Measurements from ENCODE around the gene AFG1L. TPM values are rescaled to one million over a fixed set of nuclear protein-coding genes. Genes with fewer than 3 reads are reported as not detected.

The AFG1L gene
- total RNA-seq, 1 donor from 2014 or later: 2.6 TPM

DNA sequence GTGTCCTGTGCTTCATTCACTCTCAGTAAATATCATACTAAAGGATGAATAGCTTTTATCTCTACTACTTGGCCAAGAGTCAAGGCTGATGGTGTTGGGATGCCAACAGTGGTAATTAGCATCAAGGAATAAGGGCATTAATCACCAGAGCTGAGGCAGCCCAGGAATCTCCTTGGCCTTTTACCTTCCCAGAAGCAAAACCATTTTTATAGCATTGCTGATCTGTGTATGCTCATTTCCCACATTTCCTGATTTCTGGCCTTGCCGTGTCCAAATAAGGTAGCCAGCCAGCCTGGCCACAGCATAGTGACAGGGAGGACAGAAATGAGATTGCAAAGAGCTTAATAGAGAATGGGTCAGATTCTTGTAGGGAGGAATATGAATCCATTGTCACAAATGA lies 189.2 kb downstream of the AFG1L start:
- Histone ChIP-seq H3K36me3 (ENCODE audit: control insufficient read depth, insufficient read depth, low read length) (no peaks in the 10 kb centered on the region), H3K4me3 (ENCODE audit: low read depth, low read length) (no peak overlapping the region), H3K27me3 (ENCODE audit: control insufficient read depth, insufficient read depth, low read length) (no peaks in the 10 kb centered on the region)
- FAIRE-seq: no peak
- no peak for DNase-seq (ENCODE audit: low read depth)
- TF ChIP-seq, protein P1, sequence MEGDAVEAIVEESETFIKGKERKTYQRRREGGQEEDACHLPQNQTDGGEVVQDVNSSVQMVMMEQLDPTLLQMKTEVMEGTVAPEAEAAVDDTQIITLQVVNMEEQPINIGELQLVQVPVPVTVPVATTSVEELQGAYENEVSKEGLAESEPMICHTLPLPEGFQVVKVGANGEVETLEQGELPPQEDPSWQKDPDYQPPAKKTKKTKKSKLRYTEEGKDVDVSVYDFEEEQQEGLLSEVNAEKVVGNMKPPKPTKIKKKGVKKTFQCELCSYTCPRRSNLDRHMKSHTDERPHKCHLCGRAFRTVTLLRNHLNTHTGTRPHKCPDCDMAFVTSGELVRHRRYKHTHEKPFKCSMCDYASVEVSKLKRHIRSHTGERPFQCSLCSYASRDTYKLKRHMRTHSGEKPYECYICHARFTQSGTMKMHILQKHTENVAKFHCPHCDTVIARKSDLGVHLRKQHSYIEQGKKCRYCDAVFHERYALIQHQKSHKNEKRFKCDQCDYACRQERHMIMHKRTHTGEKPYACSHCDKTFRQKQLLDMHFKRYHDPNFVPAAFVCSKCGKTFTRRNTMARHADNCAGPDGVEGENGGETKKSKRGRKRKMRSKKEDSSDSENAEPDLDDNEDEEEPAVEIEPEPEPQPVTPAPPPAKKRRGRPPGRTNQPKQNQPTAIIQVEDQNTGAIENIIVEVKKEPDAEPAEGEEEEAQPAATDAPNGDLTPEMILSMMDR (IDR thresholded peaks at IDR 0.05; ENCODE audit: insufficient read depth, low read length, severe bottlenecking): no peak

DNA sequence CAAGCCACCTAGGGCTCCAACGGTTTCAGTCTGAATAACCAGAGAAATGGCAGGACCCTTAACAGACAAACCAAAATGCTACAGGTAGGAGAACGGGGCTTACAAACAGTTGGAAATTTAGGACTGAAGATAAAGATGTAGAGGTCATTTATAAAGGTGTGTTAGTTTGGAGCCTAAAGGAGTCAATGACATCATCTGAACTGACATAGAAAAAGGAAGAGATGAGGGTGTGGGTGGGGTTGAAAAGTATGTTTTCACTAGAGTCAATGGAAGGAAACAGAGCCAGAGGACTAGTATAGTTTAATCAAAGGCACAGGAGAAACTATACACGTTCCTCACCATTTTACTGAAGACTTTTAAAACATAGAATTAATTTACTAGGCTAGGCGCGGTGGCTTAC lies 194.8 kb downstream of the AFG1L start:
- DNase-seq (ENCODE audit: low read depth) (no peak), FAIRE-seq (no peak)
- no peaks in the 10 kb centered on the region for H3K27me3 ChIP-seq (ENCODE audit: control insufficient read depth, insufficient read depth, low read length)
- no peaks in the 10 kb centered on the region for H3K36me3 ChIP-seq (ENCODE audit: control insufficient read depth, insufficient read depth, low read length)
- H3K4me3 ChIP-seq (ENCODE audit: low read depth, low read length): no peak overlapping the region
- TF ChIP-seq, protein P1 (IDR thresholded peaks at IDR 0.05; ENCODE audit: insufficient read depth, low read length, severe bottlenecking): no peak

DNA sequence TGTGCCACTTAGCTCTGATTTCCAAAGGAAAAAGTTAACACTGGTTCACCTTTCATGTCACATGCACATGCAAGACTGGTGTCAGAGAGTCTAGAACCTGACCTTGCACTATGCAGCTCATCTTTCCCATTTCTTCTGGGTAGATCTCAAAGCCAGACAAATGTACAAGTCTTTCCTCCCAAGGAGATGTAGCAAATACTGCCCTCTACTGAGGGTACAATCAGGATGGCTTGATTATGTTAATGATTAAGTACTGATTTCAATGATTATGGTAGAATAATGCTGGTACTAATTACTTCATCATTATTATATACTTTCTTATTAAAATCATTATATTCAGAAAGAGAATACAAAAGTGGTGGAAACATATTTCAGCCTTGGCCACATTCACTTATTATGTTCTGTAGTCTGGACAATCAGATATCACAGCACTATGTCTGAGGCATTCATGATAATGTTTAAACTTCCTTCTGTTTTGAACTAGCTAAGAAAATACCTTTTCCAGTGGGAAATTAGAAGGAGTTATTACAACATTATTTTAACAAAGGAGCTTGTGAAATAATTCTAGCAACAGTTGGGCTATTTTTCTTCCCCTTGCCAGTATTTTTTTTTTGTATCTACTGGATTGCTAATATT lies 197.4 kb downstream of the AFG1L start:
- no peaks in the 10 kb centered on the region for H3K27me3 ChIP-seq (ENCODE audit: control insufficient read depth, insufficient read depth, low read length)
- FAIRE-seq (no peak), DNase-seq (ENCODE audit: low read depth) (peak; percentile 67)
- TF ChIP-seq, protein P1 (IDR thresholded peaks at IDR 0.05; ENCODE audit: insufficient read depth, low read length, severe bottlenecking): peak; percentile 43
- H3K4me3 ChIP-seq (ENCODE audit: low read depth, low read length): no peak overlapping the region
- H3K36me3 ChIP-seq (ENCODE audit: control insufficient read depth, insufficient read depth, low read length): no peaks in the 10 kb centered on the region

DNA sequence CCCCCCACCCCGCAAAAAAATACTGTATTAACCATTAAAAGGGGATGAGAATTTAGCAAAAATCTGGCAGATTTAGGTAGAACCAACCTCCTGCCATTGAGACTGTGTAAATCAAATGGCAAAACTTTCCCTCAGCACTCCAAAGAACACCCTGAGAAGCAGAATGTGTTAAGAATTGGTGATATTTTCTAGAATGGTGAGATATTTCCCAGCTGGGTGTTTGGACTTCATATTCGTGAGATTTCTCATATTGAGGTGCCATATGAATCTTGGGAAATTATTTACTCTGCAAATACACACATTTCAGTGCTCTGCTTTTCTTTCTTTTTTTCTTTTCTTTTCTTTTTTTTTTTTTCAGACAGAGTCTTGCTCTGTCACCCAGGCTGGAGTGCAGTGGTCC lies 199.6 kb downstream of the AFG1L start:
- Histone ChIP-seq H3K4me3 (ENCODE audit: low read depth, low read length) (no peak overlapping the region), H3K36me3 (ENCODE audit: control insufficient read depth, insufficient read depth, low read length) (no peaks in the 10 kb centered on the region), H3K27me3 (ENCODE audit: control insufficient read depth, insufficient read depth, low read length) (no peaks in the 10 kb centered on the region)
- no peak for DNase-seq (ENCODE audit: low read depth)
- FAIRE-seq: no peak
- TF ChIP-seq, protein P1 (IDR thresholded peaks at IDR 0.05; ENCODE audit: insufficient read depth, low read length, severe bottlenecking): no peak

DNA sequence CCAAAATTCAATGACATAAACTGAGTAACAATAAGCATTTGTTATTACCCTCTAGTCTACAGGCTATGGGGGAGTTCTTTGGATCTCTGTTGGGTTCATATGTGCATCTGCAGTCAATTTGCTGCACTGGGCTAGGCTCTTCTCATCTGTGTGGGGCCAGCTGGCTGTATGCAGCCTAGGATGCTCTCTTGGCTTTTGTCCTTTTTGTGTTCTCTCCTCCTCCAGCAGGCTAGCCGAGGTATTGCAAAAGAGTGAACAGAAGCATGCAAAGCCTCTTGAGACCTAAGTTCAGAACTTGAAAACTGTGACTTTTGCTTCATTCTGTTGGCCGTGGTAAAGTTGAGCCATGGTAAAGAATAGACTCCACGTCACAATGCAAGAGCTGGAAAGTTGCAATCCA lies 203.0 kb downstream of the AFG1L start:
- DNase-seq (ENCODE audit: low read depth): peak; percentile 52
- Histone ChIP-seq H3K36me3 (ENCODE audit: control insufficient read depth, insufficient read depth, low read length) (no peaks in the 10 kb centered on the region), H3K4me3 (ENCODE audit: low read depth, low read length) (no peak overlapping the region), H3K27me3 (ENCODE audit: control insufficient read depth, insufficient read depth, low read length) (no peaks in the 10 kb centered on the region)
- TF ChIP-seq, protein P1 (IDR thresholded peaks at IDR 0.05; ENCODE audit: insufficient read depth, low read length, severe bottlenecking): peak; percentile 64
- no peak for FAIRE-seq

DNA sequence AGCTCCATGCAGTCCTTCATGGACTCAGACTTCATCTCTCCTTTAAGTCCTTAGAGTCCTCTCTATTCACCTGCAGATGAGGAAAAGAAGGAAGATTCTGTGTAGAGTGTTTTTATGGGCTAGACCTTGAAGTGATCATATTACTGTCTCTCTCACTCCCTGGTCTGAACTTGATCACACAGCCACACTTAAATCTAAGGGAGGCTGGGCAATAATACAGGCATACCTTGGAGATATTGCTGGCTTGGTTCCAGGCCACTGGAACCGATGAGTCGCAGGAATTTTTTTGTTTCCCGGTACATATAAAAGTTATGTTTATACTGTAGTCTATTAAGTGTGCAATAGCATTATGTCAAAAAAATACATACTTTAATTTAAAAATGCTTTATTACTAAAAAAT lies 206.7 kb downstream of the AFG1L start:
- DNase-seq (ENCODE audit: low read depth) (peak; percentile 47), FAIRE-seq (no peak)
- H3K36me3 ChIP-seq (ENCODE audit: control insufficient read depth, insufficient read depth, low read length): no peaks in the 10 kb centered on the region
- H3K4me3 ChIP-seq (ENCODE audit: low read depth, low read length): no peak overlapping the region
- TF ChIP-seq, protein P1 (IDR thresholded peaks at IDR 0.05; ENCODE audit: insufficient read depth, low read length, severe bottlenecking): no peak
- H3K27me3 ChIP-seq (ENCODE audit: control insufficient read depth, insufficient read depth, low read length): no peaks in the 10 kb centered on the region
